RWPE2 (cell line): Measurements from ENCODE around the gene CNKSR3.
A peak's percentile ranks its signal among the peaks of the same experiment; 100 is the strongest.

Experiments used
- ATAC-seq: fragments of 200-7000 bp; cut with Tn5 transposase; 3 replicates; pipeline ENCODE4 v1.9.1; 2021; ENCODE audit warnings: low read depth
- DNase-seq: peaks from one replicate; pipeline ENCODE4 v3.0.0-alpha.2; 2020; ENCODE audit warnings: low spot score
- H3K27ac ChIP-seq: fragments of 450-650 bp; 2 replicates; pipeline ENCODE4 v1.5.1; 2017; ENCODE audit warnings: mild to moderate bottlenecking; ENCODE audit not compliant: poor library complexity, severe bottlenecking
- H3K27me3 ChIP-seq: fragments of 250-450 bp; sonication (Bioruptor Pico); 2 replicates; pipeline ENCODE4 v1.5.1; 2021; ENCODE audit warnings: mild to moderate bottlenecking, moderate library complexity; ENCODE audit not compliant: insufficient read depth, poor library complexity, severe bottlenecking
- H3K36me3 ChIP-seq: fragments of 250-450 bp; sonication (Bioruptor Pico); 2 replicates; pipeline ENCODE4 v1.5.1; 2020; ENCODE audit warnings: low read depth, mild to moderate bottlenecking, moderate library complexity
- H3K4me1 ChIP-seq: fragments of 250-450 bp; sonication (Bioruptor Pico); 2 replicates; pipeline ENCODE4 v1.5.1; 2021; ENCODE audit warnings: mild to moderate bottlenecking, moderate library complexity; ENCODE audit not compliant: insufficient read depth, poor library complexity, severe bottlenecking
- H3K4me3 ChIP-seq: fragments of 250-450 bp; sonication (Bioruptor Pico); 2 replicates; pipeline ENCODE4 v1.5.1; 2021; ENCODE audit warnings: mild to moderate bottlenecking, moderate library complexity; ENCODE audit not compliant: severe bottlenecking
- H3K9me3 ChIP-seq: fragments of 250-450 bp; sonication (Bioruptor Pico); 2 replicates; pipeline ENCODE4 v1.5.1; 2021; ENCODE audit warnings: mild to moderate bottlenecking, moderate library complexity; ENCODE audit not compliant: severe bottlenecking
- TF ChIP-seq, protein P1 (sequence below): fragments of 450-650 bp; IDR thresholded peaks from one replicate; pipeline ENCODE4 v1.5.1; 2017; ENCODE audit warnings: mild to moderate bottlenecking, moderate library complexity; ENCODE audit not compliant: poor library complexity, severe bottlenecking

Gene CNKSR3

GRCh38 chr6:154406869-154407268 lies 103.6 kb downstream of the CNKSR3 start:
- TF ChIP-seq, protein P1, sequence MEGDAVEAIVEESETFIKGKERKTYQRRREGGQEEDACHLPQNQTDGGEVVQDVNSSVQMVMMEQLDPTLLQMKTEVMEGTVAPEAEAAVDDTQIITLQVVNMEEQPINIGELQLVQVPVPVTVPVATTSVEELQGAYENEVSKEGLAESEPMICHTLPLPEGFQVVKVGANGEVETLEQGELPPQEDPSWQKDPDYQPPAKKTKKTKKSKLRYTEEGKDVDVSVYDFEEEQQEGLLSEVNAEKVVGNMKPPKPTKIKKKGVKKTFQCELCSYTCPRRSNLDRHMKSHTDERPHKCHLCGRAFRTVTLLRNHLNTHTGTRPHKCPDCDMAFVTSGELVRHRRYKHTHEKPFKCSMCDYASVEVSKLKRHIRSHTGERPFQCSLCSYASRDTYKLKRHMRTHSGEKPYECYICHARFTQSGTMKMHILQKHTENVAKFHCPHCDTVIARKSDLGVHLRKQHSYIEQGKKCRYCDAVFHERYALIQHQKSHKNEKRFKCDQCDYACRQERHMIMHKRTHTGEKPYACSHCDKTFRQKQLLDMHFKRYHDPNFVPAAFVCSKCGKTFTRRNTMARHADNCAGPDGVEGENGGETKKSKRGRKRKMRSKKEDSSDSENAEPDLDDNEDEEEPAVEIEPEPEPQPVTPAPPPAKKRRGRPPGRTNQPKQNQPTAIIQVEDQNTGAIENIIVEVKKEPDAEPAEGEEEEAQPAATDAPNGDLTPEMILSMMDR: no peak
- H3K4me1 ChIP-seq: peaks cover 24% of the 10 kb centered on the region
- no peak overlapping the region for H3K4me3 ChIP-seq
- ATAC-seq (no peak), DNase-seq (no peak)
- H3K27ac ChIP-seq: no peak overlapping the region
- no peaks in the 10 kb centered on the region for H3K27me3 ChIP-seq
- H3K9me3 ChIP-seq: no peaks in the 10 kb centered on the region
- H3K36me3 ChIP-seq: no peaks in the 10 kb centered on the region; the same call in 1 of the 2 replicates

GRCh38 chr6:154406301-154406700 lies 104.2 kb downstream of the CNKSR3 start:
- no peaks in the 10 kb centered on the region; the same call in 1 of the 2 replicates for H3K36me3 ChIP-seq
- peaks cover 25% of the 10 kb centered on the region for H3K4me1 ChIP-seq
- H3K9me3 ChIP-seq: no peaks in the 10 kb centered on the region
- H3K4me3 ChIP-seq: no peak overlapping the region
- H3K27me3 ChIP-seq: no peaks in the 10 kb centered on the region
- DNase-seq: no peak
- ATAC-seq: no peak
- TF ChIP-seq, protein P1: no peak
- H3K27ac ChIP-seq: no peak overlapping the region

- TF ChIP-seq, protein P1: no peak
- Histone ChIP-seq H3K27ac (no peak overlapping the region), H3K27me3 (no peaks in the 10 kb centered on the region), H3K4me3 (no peak overlapping the region), H3K36me3 (no peaks in the 10 kb centered on the region; the same call in 1 of the 2 replicates), H3K9me3 (no peaks in the 10 kb centered on the region), H3K4me1 (peaks cover 14% of the 10 kb centered on the region)
- ATAC-seq (no peak), DNase-seq (no peak)
Measured at GRCh38 chr6:154404791-154405400, 105.6 kb downstream of the CNKSR3 start.

- no peaks in the 10 kb centered on the region for H3K9me3 ChIP-seq
- H3K27ac ChIP-seq: no peak overlapping the region
- no peaks in the 10 kb centered on the region for H3K27me3 ChIP-seq
- H3K36me3 ChIP-seq: no peaks in the 10 kb centered on the region
- ATAC-seq (peak; percentile 61; the same call in 2 of the 3 replicates), DNase-seq (no peak)
- TF ChIP-seq, protein P1: no peak
- H3K4me3 ChIP-seq: no peak overlapping the region
- peaks cover 17% of the 10 kb centered on the region for H3K4me1 ChIP-seq
Measured at GRCh38 chr6:154403788-154404187, 106.7 kb downstream of the CNKSR3 start.

- H3K27ac ChIP-seq: no peak overlapping the region
- H3K4me1 ChIP-seq: peaks cover 17% of the 10 kb centered on the region
- peak; percentile 65 for ATAC-seq
- H3K36me3 ChIP-seq: no peaks in the 10 kb centered on the region
- no peak for DNase-seq
- TF ChIP-seq, protein P1: no peak
- no peaks in the 10 kb centered on the region for H3K27me3 ChIP-seq
- no peak overlapping the region for H3K4me3 ChIP-seq
- no peaks in the 10 kb centered on the region for H3K9me3 ChIP-seq
Measured at GRCh38 chr6:154402081-154402780, 108.3 kb downstream of the CNKSR3 start.
